ENCODE measurements around the gene GTPBP8.
A peak's percentile ranks its signal among the peaks of the same experiment; 100 is the strongest.
"Not testable (repeated sequence)": the region's sequence is repeated elsewhere in the genome, so short reads cannot be mapped to it uniquely, and the experiment has no call there.

GTPBP8 gene

DNA sequence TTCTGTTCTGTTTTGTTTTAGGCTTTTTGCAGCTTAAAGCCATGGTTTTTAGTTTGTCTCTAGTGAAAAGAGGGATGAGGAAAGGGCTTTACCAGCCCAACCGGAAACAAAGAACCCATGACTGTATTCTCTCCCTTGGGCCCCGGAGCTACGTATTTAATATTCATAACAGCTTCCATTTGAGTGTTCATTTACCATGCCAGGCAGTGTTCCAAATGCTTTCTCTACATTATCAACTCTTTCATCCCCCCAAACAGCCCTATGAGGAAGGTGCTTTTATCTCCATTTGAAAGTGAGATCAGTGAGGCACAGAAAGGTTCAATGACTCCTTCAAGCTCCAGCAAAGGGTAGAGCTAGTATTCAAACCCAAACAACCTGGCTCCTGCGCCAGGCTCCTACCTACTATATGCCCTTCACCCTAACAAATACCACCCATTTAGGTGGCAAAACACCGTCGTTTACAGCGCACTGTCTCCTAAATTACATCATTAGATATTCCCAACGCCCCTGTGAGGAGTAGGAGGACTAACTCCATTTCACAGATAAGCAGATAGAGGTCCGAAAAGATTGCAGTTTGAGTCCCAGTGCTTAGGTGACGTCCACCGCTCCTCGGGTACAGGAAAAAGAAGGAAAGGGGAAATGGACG lies 27.9 kb downstream of the GTPBP8 start:
- H3K4me3 ChIP-seq (ENCODE audit: low read length) = peak overlapping the region; percentile 67
- no peak for TF ChIP-seq ZNF274 (IDR thresholded peaks at IDR 0.05; ENCODE audit: low read depth, low read length)

DNA sequence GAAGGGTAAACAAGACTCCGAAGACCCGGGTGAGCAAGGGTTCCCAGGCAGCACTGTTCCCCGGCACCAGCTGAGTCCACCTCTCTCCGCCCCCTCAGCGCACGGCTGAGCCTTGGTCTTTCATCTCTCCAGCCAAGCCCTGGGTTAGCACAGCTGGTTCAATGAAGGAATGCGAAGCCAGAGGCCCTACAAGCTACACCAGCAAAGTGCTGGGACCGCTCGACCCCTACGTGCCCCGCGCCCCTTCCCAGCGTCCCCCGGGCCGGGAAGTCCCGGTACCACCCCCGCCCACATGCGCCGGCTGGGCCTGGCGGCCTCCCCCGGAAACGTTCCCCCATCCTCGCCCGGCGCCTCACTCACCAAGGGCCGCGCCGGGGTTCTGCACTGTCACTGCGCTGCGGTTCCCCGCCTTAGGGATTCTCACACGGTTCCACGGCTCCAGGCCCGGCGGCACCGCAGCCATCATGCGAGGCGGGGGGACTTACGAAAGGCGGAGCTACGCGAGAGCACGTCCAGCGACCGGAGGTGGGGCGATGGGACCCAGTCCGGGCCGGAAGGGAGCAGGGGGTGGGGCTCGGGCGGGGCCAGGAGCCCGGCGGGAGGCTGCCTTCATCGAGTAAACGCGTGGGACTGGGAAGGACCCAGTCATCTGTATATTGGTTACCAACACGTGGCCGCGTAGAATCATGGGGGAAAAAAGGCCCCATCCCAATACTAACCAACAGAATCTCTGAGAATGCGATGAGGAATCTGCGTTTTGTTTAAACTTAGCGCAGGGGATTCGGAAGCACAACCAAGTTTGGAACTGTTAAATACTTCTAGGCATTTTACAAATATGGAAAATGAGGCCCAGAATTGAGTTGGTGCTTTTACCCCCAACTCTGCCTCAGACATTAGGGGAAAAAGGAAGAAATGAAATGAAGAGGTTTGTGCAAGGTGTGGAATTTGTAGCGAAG lies 28.7 kb downstream of the GTPBP8 start:
- no peak for TF ChIP-seq ZNF274 (IDR thresholded peaks at IDR 0.05; ENCODE audit: low read depth, low read length)
- H3K4me3 ChIP-seq (ENCODE audit: low read length) = peak overlapping the region; percentile 67

DNA sequence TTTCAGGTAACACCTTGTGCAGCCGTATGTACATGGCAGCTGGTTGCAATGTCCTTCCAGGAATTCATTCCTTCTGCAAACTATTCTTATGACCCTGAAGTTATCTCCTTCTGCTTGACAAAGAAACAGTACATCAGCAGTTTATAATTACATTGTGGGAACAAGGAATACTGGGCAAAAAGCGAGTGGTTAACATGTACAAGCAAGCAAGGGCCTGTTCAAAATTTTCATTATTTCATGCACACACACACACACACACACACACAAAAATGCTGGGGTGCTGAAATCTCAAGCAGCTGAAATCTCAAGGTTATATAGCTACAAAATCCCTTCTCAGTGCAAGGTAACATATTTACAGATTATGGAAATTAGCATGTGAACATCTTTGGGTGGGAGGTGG lies 30.7 kb downstream of the GTPBP8 start:
- TF ChIP-seq ZNF274 (IDR thresholded peaks at IDR 0.05; ENCODE audit: low read depth, low read length) = no peak
- no peak overlapping the region for H3K4me3 ChIP-seq (ENCODE audit: low read length)

DNA sequence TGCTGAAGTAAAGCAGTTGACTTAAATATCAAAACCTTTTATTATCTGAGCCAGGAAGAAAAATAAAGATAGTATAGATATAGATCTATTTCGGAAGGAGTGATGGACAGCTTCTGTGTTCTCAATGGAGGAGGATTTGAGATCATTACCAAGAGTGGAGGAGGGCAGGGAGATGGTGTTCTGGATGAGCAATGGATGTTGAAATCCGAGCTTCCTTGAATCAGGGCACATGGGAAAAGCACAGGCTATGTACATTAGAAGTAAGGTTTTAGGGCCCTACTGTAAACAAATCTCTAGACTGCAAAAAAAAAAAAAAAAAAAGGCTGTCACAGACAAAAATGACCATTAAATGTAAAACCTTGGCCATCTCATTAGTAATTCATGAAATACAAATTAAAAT lies 43.2 kb downstream of the GTPBP8 start:
- TF ChIP-seq ZNF274 (IDR thresholded peaks at IDR 0.05; ENCODE audit: low read depth, low read length) = no peak
- no peak overlapping the region for H3K4me3 ChIP-seq (ENCODE audit: low read length)

DNA sequence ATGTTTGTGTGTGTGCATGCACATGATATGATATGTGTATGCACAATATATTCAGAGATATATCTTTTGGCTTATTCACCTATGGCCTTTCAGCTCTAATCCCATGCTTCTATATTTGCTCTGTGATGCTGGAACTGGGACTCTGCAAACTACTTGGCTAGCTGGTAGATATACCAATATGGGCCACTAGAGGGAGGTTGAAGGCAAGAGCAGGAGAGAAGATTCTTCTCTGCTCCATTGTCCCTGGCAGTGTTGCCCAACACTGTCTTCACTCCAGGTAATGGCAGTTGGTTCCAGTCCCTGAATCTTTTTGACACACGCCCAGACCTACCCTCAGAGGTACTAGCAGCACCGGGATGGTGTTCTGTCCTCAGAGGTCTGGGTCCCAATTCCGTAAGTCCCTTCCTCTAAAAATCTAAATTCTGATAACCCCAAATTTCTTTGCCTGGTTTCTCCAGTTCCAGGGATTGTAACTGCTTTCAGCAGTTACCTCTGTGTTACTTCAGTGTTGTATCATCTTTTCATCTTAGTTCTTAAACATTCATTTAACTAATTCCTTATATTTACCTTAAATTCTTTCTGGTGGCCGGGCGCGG lies 44.7 kb downstream of the GTPBP8 start:
- H3K4me3 ChIP-seq (ENCODE audit: low read length) = no peak overlapping the region
- TF ChIP-seq ZNF274 (IDR thresholded peaks at IDR 0.05; ENCODE audit: low read depth, low read length) = no peak

DNA sequence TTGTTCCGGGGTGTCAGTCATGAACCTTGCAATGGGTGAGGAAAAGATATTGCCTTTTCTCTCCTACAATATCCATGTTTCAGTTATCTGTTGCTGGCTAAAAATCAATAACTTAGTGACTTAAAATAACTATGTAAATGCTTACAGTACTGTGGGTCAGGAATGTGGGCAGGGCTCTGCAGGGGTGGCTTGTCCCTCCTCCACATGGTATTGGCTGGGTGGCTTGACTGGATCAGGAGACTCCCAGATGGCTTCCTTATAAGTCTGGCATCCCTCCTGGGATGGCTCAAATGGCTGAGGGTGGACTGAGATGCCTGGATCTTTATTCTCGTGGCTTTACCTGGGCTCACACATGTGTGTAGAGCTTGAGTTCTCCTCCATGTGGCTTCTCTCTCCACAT lies 47.5 kb downstream of the GTPBP8 start:
- TF ChIP-seq ZNF274 (IDR thresholded peaks at IDR 0.05; ENCODE audit: low read depth, low read length) = no peak
- no peak overlapping the region for H3K4me3 ChIP-seq (ENCODE audit: low read length)

DNA sequence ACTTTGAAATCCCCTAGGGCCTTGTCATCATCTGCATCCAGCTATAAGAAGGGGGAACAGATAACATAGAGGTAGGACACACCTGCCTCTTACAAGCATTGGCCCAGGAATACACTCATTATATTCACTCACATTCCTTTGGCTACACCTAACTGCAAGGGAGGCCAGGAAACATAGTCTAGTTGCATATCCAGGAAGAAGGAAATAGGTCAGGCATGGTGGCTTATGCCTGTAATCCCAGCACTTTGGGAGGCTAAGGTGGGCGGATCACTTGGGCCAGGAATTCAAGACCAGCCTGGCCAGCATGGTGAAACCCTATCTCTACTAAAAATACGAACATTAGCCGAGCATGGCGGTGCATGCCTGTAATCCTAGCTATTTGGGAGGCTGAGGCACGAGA lies 48.8 kb downstream of the GTPBP8 start:
- TF ChIP-seq ZNF274 (IDR thresholded peaks at IDR 0.05; ENCODE audit: low read depth, low read length) = no peak
- no peak overlapping the region for H3K4me3 ChIP-seq (ENCODE audit: low read length)

DNA sequence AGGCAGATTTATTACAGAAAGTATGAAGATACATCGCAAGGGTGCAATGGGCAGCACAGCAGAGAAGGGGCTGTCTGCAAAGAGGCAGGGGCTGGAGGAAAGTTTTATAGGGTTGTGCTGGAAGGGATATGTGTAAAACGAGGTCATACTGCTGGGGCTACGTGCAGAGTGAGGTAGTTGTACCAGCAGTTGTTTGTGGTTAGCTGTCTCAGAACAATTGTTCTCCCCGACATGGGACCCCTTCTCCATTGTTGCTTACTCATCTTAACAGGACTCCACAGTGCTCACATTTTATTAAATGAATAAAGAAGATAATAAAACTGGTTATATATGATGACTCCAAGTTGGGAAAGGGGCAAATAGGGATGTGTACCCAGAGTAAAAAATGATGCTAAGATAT lies 49.4 kb downstream of the GTPBP8 start:
- no peak for TF ChIP-seq ZNF274 (IDR thresholded peaks at IDR 0.05; ENCODE audit: low read depth, low read length)

DNA sequence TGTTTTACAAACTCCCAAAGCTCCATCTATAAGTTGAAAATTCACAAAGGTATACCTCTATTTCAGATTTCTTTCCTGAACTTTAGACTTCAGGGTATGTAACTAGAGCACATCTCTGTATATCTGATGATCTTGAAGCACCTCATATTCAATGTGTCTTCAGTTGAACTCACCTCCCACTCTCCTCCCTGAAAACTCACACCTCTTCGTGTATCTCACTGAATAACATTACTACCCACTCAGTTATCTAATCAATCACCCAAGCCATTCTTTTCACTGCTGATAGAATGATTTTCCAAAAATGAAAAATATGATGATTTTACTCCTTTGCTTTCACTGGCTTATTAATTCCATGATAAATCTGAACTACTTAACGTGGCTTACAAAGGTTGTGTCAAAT lies 52.9 kb downstream of the GTPBP8 start:
- TF ChIP-seq ZNF274 (IDR thresholded peaks at IDR 0.05; ENCODE audit: low read depth, low read length) = no peak
- no peak overlapping the region for H3K4me3 ChIP-seq (ENCODE audit: low read length)

More for the DNA sequence above, 49.4 kb downstream of the GTPBP8 start:
- no peak overlapping the region for H3K4me3 ChIP-seq (ENCODE audit: low read length)

DNA sequence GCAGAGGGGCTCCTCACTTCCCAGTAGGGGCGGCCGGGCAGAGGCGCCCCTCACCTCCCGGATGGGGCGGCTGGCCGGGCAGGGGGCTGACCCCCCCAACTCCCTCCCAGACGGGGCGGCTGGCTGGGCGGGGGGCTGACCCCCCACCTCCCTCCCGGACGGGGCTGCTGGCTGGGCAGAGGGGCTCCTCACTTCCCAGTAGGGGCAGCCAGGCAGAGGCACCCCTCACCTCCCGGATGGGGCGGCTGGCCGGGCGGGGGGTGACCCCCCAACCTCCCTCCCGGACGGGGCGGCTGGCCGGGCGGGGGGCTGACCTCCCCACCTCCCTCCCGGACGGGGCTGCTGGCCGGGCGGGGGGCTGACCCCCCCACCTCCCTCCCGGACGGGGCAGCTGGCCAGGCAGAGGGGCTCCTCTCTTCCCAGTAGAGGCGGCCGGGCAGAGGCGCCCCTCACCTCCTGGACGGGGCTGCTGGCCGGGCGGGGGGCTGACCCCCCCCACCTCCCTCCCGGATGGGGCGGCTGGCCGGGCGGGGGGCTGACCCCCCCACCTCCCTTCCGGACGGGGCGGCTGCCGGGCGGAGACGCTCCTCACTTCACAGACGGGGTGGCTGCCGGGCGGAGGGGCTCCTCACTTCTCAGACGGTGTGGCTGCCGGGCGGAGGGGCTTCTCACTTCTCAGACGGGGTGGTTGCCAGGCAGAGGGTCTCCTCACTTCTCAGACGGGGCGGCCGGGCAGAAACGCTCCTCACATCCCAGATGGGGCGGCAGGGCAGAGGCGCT lies 55.6 kb downstream of the GTPBP8 start:
- H3K4me3 ChIP-seq (ENCODE audit: low read length) = not testable (repeated sequence)

DNA sequence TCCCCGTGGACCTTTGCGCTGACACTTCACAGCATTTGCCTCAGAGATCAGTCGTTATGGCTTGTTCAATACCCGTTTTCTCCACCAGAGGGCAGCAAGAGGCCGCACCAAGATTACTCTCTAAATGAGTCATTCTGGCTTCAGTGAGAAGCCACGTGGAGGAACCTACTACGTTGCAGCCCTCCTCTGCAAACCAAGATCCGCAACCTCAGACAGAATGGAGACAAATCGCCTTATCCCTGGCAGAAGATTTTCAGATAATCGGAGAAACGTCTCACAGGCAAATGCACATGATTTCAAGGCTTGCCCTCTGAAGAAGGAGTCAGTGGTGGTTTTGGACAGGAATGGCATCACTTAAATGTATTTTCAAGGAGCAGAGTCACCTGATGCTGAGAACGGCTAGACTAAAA lies 60.5 kb downstream of the GTPBP8 start:
- no peak for TF ChIP-seq ZNF274 (IDR thresholded peaks at IDR 0.05; ENCODE audit: low read depth, low read length)
- H3K4me3 ChIP-seq (ENCODE audit: low read length) = no peak overlapping the region

Measured in GM08714 (cell line).